CD4-positive, alpha-beta T cell treated with Interleukin-10 for 1 hour (primary cell): ENCODE data around the gene SLFN12.
"Not testable (repeated sequence)": the region's sequence is repeated elsewhere in the genome, so short reads cannot be mapped to it uniquely, and the experiment has no call there.

Source experiments
- DNase-seq: peaks from one replicate; pipeline ENCODE4 v3.0.0-alpha.2; 2020

SLFN12 gene

DNA sequence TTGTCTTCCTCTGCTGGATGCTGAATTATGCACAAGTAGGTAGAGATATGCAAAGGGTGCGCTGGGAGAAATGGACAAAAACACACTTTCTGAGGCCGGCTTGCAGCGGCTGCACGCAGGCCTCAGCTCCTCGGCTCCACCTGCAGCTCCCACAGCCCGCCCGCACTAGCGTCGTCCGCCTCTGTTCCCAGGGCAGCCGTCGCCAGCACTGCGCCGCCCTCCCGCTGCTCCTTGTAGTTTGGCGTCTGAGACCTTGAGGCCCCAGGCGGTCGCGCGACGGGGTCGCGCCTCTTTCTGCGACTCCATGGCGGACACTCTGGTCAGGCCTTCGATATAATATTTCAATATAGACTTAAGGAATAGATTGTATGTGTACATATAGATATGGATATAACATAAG lies 24.8 kb downstream of the SLFN12 start:
- DNase-seq: no peak

DNA sequence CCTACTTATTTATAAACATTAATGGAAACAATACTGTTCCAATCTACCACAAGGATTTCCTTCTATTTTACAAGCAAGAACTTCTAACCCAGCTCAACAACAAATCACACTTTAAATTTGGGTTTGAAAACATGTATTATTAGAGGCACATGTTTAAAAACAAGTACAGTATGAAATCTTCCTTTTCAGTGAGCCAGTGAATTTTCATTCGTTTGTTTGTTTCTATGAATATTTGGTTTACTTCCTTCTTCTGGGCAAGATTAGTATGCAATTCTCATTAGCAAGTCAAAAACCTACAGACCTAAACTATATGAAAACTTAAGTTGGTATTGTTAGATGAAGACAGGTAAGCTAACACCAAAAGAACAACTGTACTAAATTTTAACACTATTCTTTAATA lies 25.7 kb downstream of the SLFN12 start:
- DNase-seq: no peak

DNA sequence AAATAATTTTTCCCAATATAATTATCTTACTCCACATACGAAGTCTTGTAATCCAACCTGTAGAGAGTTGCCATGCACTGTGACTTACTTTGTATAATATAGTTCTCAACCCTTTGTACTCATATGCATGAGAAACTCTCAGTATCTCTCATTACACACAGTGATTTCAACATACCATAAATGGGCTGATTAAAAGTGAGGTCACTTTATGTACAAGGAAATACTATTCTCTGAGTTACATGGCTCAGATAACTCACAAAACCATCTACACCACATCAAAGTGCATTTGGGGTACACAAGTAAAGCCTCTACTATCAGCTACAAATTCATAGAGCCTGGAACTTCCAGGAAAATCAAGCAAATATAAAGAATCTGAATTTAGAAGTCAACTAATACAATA lies 27.9 kb downstream of the SLFN12 start:
- DNase-seq: peak; percentile 3

GRCh38 chr17:35393783-35394182 lies 38.5 kb downstream of the SLFN12 start:
- not testable (repeated sequence) for DNase-seq

DNA sequence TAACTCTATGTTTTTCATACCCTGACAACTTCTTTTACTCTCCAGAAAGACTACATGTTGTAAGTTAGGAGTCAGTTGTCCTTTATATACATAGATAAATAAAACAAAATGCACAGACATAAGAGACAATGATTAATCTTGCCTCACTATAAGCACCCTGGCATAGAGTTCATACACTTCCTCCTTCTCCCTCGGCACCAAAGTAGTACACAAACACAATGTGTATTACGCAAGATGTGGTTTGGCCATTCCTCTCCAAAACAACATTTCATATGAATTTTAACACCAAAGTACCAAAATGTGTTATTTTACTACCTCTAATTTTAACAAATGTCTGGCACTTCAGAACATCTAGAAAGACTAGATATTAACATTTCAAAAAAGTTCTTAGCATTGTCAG lies 41.6 kb downstream of the SLFN12 start:
- no peak for DNase-seq

GRCh38 chr17:35390156-35390555 lies 42.1 kb downstream of the SLFN12 start:
- DNase-seq: no peak

DNA sequence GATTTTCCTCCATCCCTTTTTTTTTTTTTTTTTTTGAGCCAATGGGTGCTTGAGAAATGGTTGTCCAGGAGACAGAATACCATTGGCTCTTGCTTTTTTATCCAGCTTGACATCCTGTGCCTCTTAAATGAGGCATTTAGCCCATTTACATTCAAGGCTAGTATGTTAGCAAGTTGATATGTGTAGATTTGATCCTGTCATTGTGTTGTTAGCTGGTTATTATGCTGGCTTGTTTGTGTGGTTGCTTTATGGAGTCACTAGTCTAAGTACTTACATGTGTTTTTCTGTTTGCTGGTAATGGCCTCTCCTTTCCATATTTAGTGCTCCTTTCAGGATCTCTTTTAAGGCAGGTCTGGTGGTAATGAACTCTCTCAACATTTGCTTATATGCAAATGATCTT lies 44.8 kb downstream of the SLFN12 start:
- no peak for DNase-seq

DNA sequence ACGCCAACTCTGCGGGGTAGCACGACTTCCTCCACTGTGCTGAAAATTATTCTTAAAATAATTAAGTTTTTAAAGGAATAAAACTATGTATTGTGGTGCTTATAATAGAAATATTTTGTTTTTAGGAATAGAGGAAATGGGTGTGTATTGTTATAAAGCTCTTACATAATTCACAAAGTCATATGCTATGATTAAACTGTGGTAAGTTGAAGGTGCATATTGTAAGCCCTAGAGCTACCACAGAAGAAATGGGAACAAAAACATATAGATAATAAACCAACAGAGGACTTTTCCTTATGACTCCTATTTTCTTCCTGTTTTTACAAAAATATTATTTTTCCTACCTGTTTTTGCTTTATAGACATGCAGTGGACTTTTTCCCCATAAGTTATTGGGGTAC lies 54.6 kb downstream of the SLFN12 start:
- DNase-seq: no peak

DNA sequence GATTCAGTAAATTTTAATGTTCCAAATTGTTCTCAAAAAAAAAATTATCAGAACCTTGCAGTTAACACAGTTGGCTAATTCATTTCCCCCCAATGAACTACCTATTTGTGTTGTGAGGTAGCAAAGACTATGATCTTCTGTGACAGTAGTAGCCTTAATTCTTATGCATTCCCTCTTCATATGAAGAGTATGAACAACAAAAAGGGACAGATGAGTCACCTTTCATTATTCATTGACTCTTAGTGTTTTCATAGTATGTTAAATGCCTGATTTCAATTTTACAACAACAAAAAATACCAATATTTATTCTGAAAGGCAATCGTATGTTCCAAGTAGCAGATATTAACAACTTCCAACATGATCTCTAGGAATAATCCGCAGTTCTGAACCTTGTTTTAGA lies 55.2 kb downstream of the SLFN12 start:
- DNase-seq: no peak

DNA sequence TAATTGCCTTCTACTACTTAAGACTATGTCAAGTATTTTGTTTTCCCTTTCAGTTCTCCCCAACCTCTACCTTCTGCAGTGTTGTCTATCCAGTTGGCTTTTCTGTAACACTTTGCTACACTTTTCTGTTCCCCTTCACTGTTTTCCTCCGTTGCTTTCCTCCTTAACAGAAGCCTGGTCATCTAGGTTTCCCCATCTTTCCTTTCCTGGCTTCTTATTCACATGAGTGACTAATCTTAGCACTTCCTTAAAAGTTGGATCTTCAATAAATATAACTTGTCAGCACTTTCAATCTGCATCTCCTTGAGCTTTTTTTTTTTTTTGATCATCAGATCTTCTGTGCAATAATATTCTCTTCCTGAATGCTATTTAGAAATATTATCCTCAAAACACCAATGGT lies 56.1 kb downstream of the SLFN12 start:
- no peak for DNase-seq

DNA sequence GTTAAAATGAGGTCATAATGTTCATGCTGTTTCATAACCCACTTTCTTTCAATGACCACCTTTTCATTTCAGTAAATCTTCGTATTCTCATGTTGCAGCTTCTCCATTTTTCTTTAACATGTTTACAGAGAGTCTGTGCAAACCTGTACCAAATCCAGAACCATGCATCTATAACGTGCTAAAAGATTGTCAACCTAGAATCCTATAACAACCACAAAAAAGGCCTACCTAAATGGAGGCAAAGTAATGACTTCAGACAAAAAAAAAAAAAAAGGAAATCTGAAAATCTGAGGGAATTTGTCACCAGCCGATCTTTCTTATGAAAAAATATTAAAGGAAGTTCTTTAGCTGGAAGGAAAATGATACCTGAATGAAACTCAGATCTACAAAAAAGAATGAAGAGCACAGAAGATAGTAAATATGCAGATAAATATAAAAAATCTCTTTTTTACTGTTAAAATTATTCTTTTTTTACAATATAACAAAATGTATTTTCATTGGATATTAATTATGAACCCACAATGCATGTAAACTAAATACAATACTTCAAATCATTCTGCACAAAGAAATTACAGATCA lies 57.4 kb downstream of the SLFN12 start:
- no peak for DNase-seq

DNA sequence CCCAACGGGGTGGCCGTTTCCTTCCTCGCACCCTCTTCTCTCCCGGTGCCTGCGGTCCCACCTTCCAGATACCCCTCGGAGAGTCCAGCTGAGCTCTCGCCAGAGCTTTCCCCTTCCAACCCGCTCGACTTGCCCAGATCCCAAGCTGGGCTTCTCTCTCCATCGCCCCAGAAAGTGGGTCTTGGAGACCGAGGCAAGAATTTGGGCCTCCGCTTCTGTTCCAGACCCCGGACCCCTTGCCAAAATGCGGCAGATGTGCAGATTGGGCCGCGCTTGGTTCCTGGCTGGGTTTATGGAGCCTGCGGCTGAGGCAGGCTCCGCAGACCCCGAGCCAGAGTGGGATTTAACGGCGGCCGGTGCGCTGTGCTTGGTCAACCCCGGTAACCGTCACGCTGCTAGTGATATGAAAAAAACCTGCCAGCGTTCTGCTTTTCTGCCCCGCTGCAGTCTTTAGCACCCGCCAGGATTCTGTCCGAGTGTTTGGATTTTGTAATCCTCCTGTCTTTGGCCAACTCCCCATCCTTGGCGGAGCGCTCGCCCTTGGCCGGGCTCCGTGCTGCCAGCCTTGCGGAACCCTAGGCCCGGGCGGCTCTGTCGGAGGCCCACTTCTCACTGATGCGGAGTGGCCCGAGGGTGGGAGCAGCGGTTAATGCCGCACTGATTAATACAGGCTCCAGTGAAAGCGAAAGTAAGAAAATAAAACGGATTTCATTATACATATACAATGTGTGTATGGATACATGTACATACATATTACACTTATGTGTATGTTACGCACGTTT lies 58.1 kb downstream of the SLFN12 start:
- DNase-seq: peak; percentile 62

GRCh38 chr17:35373534-35373983 lies 58.7 kb downstream of the SLFN12 start, which contains the start of gene SLFN11:
SLFN11 (minus strand) TSS chr17:35373621; CDS start chr17:35363807, 9,814 bp downstream.
- DNase-seq: peak; percentile 90

- peak; percentile 32 for DNase-seq
Measured at GRCh38 chr17:35372846-35373533, 59.3 kb downstream of the SLFN12 start.

DNA sequence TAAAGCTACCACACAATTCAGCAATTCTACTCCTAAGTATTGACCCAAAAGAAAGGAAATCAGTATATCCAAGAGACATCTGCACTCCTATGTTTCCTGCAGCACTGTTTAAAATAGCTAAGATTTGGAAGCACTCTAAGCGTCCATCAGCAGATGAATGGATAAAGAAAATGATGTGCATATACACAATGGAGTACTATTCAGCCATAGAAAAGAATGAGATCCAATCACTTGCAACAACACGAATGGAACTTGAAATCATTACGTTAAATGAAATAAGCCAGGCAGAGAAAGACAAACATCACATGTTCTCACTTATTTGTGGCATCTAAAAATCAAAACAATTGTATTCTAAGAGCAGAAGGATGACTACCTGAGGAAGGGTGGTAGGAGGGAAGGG lies 60.4 kb downstream of the SLFN12 start:
- no peak for DNase-seq

- DNase-seq: peak; percentile 64
Measured at GRCh38 chr17:35368081-35368830, 64.0 kb downstream of the SLFN12 start.

DNA sequence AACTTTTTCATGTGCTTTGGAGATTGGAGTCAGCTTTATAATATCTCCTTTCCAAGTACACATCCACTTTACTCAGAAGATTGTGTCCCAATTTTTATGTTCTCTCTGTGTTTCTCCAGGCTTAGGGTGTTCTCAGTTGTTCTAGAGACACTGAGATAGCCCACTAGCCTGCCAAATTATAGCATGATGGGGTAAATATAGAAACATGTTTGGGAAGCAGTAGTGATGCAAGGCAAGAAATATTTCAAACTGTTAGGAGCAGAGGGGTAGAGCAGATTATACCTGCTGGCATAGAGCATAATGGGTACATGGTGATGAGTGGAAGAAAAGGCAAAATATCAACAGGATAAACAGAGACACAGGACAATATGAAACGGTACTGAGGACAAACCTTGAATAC lies 71.3 kb downstream of the SLFN12 start:
- DNase-seq: no peak
